ENCODE results near the gene APOL4.

APOL4 gene

DNA sequence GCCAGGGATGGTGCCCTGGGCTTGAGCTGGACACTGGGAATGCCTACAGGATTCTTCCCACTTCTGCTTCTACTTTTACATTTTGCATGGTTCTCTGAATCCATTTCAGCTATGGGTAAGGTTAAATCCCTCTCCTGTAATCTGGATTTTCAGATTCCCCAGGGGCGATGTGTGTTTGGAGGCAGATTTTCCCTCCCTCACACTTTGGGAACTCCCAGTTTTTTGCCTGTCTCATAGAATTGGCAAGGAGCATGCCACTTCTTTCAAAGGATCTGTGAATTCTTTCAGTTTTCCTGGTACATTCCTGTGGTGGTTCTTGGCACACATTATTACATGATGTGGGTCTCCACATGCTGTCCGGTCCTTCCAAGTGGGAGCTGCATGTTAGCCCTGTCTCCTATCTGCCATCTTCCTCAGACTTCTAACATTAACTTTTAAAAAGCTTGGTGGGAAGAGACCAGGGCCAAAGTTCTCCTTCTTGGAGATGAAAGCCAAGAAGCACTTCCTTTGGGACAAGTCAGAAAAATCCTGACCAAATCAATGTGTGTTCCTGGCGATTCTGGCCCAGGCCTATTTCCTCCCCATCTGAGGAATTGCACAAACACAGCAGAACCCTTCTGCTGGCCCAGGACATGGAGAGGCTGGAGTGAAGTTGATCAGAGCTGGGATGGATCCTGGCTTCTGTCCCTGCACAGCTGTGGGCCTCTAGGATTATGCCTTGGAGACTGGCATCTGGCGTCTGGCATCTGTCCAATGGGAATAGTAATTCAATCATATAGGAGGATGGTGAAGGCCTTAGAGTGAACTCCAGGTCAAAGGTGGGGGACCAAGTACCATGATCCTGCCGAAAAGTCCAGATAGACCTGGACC, 43.1 kb upstream of the APOL4 start:
- TF ChIP-seq, protein P1, sequence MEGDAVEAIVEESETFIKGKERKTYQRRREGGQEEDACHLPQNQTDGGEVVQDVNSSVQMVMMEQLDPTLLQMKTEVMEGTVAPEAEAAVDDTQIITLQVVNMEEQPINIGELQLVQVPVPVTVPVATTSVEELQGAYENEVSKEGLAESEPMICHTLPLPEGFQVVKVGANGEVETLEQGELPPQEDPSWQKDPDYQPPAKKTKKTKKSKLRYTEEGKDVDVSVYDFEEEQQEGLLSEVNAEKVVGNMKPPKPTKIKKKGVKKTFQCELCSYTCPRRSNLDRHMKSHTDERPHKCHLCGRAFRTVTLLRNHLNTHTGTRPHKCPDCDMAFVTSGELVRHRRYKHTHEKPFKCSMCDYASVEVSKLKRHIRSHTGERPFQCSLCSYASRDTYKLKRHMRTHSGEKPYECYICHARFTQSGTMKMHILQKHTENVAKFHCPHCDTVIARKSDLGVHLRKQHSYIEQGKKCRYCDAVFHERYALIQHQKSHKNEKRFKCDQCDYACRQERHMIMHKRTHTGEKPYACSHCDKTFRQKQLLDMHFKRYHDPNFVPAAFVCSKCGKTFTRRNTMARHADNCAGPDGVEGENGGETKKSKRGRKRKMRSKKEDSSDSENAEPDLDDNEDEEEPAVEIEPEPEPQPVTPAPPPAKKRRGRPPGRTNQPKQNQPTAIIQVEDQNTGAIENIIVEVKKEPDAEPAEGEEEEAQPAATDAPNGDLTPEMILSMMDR (conservative IDR thresholded peaks at IDR 0.05; ENCODE audit: low read length), result no peak
- DNase-seq (ENCODE audit: low read depth), result peak; percentile 88
- no peak overlapping the region for H3K4me3 ChIP-seq (ENCODE audit: low read length)

DNA sequence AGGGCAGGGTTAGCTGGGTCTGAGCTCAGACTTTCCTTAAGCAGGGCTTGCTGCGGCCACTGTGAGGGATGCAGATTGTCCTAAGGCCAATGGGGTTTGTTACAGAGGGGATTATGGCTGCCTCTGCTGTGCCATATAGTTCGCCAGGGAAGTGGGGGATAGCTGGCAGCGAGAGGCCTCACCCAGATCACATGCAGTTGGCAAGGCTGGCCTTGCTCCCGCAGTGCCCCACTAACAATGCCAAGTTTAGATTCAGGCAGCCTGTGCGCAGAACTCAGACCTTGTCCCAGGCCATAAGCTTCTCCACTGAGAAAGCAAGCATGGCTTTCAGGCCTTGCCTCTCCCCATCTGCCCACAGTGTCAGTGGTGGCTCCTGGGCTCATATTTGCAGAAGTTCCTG, 42.4 kb upstream of the APOL4 start:
- TF ChIP-seq, protein P1 (conservative IDR thresholded peaks at IDR 0.05; ENCODE audit: low read length), result no peak
- no peak for DNase-seq (ENCODE audit: low read depth)
- H3K4me3 ChIP-seq (ENCODE audit: low read length), result no peak overlapping the region

DNA sequence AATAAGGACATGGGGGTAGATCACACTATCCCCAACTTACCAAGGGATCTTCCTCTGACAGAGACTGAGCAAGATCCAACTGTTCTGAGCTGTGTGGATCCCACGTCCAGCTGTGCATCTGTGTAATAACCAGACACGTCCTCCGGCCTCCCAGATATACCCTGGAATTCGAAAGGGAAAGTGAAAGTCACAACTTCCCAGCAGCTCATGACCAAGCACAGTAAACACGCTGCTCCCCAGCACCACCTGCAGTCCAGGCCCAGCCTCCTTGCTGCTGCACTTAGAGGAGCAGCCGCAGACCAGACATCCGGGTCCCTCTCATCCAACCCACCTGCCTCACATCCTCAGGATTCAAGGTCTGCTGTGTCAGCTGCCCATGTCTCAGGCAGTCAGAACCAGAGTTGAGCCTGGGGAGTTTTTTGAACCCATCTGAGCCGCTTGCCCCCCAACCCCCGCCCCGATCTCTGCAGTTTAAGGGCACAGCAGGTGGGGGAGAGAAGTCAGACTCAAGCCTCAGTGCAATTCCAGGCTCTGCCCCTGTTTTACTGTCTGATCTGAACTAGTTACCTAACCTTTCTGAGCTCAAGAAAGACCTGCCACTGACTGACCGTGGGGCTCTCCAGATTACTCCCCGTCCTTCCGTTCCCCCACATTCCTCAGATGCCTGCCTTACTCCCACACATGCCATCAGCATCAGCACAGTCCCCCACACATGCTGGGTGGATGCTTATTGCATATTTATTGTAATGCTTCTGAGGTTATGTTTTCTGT, 38.0 kb upstream of the APOL4 start, which contains the start of gene APOL2:
TSS of gene APOL2 (minus strand) at position 127 of the 771 bp plus-strand sequence. CDS start 6,365 bp downstream, outside the sequence.
- TF ChIP-seq, protein P1 (conservative IDR thresholded peaks at IDR 0.05; ENCODE audit: low read length), result peak; percentile 77
- DNase-seq (ENCODE audit: low read depth), result peak; percentile 91
- peak within 1 kb of the TSS; percentile 74 for H3K4me3 ChIP-seq (ENCODE audit: low read length)

DNA sequence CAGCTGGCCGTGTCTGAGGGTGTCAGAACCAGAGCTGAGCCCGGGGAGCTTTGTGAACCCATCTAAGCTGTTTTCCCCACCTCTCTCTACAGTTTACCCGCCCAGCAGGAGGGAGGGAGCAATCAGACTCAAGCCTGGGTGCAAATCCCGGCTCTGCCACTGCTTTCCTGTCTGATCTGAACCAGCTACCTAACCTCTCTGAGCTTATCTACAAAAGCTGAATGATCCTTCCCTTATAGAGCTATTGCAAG, 37.5 kb upstream of the APOL4 start:
- DNase-seq (ENCODE audit: low read depth), result no peak
- peak overlapping the region; percentile 74 for H3K4me3 ChIP-seq (ENCODE audit: low read length)
- TF ChIP-seq, protein P1 (conservative IDR thresholded peaks at IDR 0.05; ENCODE audit: low read length), result no peak

DNA sequence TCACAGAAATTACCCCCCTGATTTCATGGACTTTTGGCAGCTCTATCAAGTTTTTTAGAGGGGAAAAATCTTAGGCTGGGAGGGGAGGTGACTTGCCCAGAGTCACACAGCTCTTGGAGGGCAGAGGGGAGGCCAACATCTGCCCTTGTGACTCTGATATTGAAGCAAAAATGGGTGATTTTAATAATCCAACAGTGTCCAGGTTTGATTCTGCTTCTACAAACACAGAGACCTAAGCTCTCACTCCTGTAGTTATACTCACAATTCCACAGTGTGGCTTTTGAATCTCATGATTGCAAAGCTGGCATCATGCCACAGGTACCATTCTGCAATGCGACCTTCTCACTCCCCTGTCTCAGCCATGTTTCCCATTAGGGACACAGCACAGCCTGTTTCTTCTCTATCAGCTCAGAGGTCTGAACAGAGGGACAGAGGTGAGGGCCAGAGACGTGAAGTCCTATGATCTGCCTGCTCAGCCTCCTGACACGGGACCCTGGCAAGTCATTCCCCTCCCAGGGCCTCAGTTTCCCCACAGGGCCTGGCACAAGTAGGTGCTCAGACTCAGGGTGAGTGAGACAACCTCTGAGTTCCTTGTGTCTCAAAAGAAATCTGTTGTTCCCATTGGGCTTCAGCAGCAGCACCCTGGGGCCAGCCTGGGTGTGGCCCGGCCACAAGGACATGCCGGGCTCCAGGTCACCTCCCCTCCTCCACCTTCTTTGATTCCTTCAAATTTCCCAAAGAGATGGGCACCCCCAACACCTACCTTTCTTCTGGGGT, 37.0 kb upstream of the APOL4 start:
- no peak for DNase-seq (ENCODE audit: low read depth)
- TF ChIP-seq, protein P1 (conservative IDR thresholded peaks at IDR 0.05; ENCODE audit: low read length), result no peak
- peak overlapping the region; percentile 74 for H3K4me3 ChIP-seq (ENCODE audit: low read length)

DNA sequence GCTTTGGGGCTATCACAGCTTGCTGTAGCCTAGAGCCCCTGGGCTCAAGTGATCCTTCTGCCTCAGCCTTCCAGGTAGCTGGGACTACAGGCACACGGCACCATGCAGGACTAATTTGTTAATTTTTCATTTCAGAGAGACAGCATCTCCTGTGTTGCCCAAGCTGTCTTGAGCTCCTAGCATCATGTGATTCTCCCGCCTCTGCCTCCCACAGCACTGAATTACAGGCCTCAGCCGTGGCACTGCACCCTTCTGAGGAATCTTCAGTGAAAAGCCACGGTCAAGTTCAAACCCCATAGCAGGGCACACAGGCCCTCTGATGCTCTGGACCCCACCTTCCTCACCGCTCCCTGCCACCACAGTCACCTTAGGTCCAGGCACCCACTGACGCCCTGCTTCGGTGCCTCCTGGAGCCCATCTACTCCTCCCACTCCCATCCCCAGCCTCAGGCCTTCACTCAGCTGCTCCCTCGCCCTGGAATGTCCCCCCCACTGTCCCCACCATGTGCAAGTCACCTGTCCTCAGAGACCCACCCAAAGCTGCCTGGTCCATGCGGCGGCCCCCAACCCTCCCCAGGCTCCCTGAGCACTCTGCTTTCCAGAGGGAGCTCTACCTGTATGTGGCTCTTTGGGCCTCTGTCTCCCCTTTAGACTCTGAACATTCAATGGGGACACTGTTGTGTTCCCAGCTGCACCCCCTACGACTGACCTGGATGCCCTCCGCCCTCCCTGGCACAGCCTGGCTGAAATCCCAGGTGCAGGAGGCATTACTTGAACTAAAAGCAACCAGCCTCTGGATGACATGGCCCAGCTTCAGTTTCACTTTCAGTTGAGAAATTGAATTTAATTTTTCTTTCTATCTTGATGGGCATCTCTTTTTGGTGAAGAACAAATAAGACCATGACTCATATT, 36.1 kb upstream of the APOL4 start:
- peak; percentile 21 for DNase-seq (ENCODE audit: low read depth)
- TF ChIP-seq, protein P1 (conservative IDR thresholded peaks at IDR 0.05; ENCODE audit: low read length), result no peak
- H3K4me3 ChIP-seq (ENCODE audit: low read length), result peak overlapping the region; percentile 74

All from AG10803 (cell line).